BJ (cell line): ENCODE results near the gene PHACTR3. TPM values are rescaled to one million over a fixed set of nuclear protein-coding genes. Genes with fewer than 3 reads are reported as not detected.
"Not testable (repeated sequence)": the region's sequence is repeated elsewhere in the genome, so short reads cannot be mapped to it uniquely, and the experiment has no call there.

Experiments
- CTCF ChIA-PET: fragments of 350-600 bp; formaldehyde crosslinking; extraction: SDS; loops from one replicate; lab custom pipeline; 2021; ENCODE audit warnings: antibody characterized with exemption, inconsistent platforms; lab: Yijun Ruan, JAX
- POLR2A ChIA-PET: fragments of 300-600 bp; sonication (Branson Sonifier 250); formaldehyde crosslinking; extraction: SDS; loops from one replicate; lab custom pipeline; 2021; ENCODE audit warnings: antibody characterized with exemption; lab: Charles Lee
- DNase-seq: peaks from one replicate; pipeline ENCODE4 v3.0.0-alpha.2; 2011; ENCODE audit warnings: low read depth
- H3K27me3 ChIP-seq: 2 replicates; pipeline ENCODE4 v1.6.0; 2011; ENCODE audit warnings: low read length; ENCODE audit not compliant: control insufficient read depth, insufficient read depth
- H3K36me3 ChIP-seq: 2 replicates; pipeline ENCODE4 v1.5.1; 2011; ENCODE audit warnings: low read length; ENCODE audit not compliant: control insufficient read depth, insufficient read depth
- H3K4me3 ChIP-seq: 2 replicates; pipeline ENCODE4 v1.5.1; 2011; ENCODE audit warnings: low read depth, mild to moderate bottlenecking, control low read depth, low read length
- CTCF ChIP-seq: IDR thresholded peaks from 2 replicates; pipeline ENCODE4 v1.5.1; 2011; ENCODE audit warnings: low read depth, mild to moderate bottlenecking, control low read depth, inconsistent platforms, low read length, moderate library complexity; ENCODE audit not compliant: insufficient read depth
- polyA plus RNA-seq: library from polyadenylated mRNA; depleted of rRNA; stranded (reverse); fragments of >200 nt; gene quantifications from 2 replicates; pipeline ENCODE4 v1.2.3, GENCODE V29; 2011

Gene PHACTR3
- polyA plus RNA-seq, 1 experiment = not detected

- H3K4me3 ChIP-seq = no peak overlapping the region
- H3K36me3 ChIP-seq = no peaks in the 10 kb centered on the region
- no peak for TF ChIP-seq CTCF
- ChIA-PET POLR2A (no interaction called here), CTCF (interaction anchor here (0.5 kb wide), 1 partner anchor 30 kb away, joined by 3 read pairs; no protein-coding TSS in a partner anchor)
- H3K27me3 ChIP-seq = no peaks in the 10 kb centered on the region
- no peak for DNase-seq
Observed at GRCh38 chr20:59880198-59880597, 275.9 kb downstream of the PHACTR3 start.

GRCh38 chr20:59884494-59884893 is 280.2 kb downstream of the PHACTR3 start:
- POLR2A ChIA-PET = no interaction called here
- CTCF ChIA-PET = no interaction called here

GRCh38 chr20:59888050-59888449 is 283.7 kb downstream of the PHACTR3 start:
- CTCF ChIA-PET = no interaction called here
- H3K4me3 ChIP-seq = no peak overlapping the region
- no peak for DNase-seq
- no peaks in the 10 kb centered on the region for H3K36me3 ChIP-seq
- no peaks in the 10 kb centered on the region for H3K27me3 ChIP-seq
- no peak for TF ChIP-seq CTCF
- POLR2A ChIA-PET = no interaction called here

More at GRCh38 chr20:59884494-59884893, 280.2 kb downstream of the PHACTR3 start:
- H3K4me3 ChIP-seq = no peak overlapping the region
- DNase-seq = no peak
- no peak for TF ChIP-seq CTCF
- no peaks in the 10 kb centered on the region for H3K36me3 ChIP-seq
- no peaks in the 10 kb centered on the region for H3K27me3 ChIP-seq

- H3K36me3 ChIP-seq, POLR2A ChIA-PET, H3K27me3 ChIP-seq, DNase-seq, CTCF ChIA-PET, H3K4me3 ChIP-seq: not testable (repeated sequence)
Observed at GRCh38 chr20:59890035-59890434, 285.7 kb downstream of the PHACTR3 start.

GRCh38 chr20:59891581-59891980 is 287.2 kb downstream of the PHACTR3 start:
- DNase-seq = no peak
- ChIA-PET CTCF (no interaction called here), POLR2A (no interaction called here)
- Histone ChIP-seq H3K36me3 (no peaks in the 10 kb centered on the region), H3K4me3 (no peak overlapping the region), H3K27me3 (no peaks in the 10 kb centered on the region)
- no peak for TF ChIP-seq CTCF

GRCh38 chr20:59895908-59896307 is 291.6 kb downstream of the PHACTR3 start:
- Histone ChIP-seq H3K27me3 (no peaks in the 10 kb centered on the region), H3K4me3 (no peak overlapping the region), H3K36me3 (no peaks in the 10 kb centered on the region)
- no peak for TF ChIP-seq CTCF
- POLR2A ChIA-PET = no interaction called here
- DNase-seq = no peak
- CTCF ChIA-PET = interaction anchor here (1.0 kb wide), 1 partner anchor 8 kb away, joined by 4 read pairs; no protein-coding TSS in a partner anchor
